Measurements from ENCODE around the gene FHIT.

The FHIT gene

DNA sequence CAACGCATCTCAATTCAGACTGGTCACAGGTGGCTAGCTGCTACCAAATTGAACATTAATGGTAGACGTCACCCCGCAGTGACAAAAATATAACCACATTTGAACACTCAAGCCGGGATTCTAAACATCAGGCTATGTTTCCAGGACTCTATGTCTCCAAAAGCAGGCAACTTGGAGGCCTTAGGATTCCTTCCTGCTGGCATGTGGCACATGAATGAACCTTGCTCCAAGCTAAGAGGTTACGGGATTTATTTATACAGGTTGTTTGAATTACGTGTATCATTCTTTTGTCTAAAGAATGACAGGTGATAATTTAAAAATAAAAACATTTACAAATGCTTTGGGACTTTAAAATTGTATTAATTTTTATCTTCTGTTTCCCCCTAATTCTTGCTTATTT, 1337.0 kb downstream of the FHIT start:
- H2AFZ ChIP-seq (ENCODE audit: low read depth, low read length, severe bottlenecking), result no peak overlapping the region
- no peak overlapping the region for H3K4me3 ChIP-seq (ENCODE audit: insufficient read depth, low read length, poor library complexity, severe bottlenecking)
- H3K36me3 ChIP-seq (ENCODE audit: low read length), result no peaks in the 10 kb centered on the region
- H3K79me2 ChIP-seq (ENCODE audit: insufficient read depth, low read length), result no peaks in the 10 kb centered on the region
- H3K27ac ChIP-seq (ENCODE audit: low read depth, low read length), result no peak overlapping the region
- no peaks in the 10 kb centered on the region for H3K9me2 ChIP-seq (replicated peaks; ENCODE audit: insufficient read depth, low read length)
- no peaks in the 10 kb centered on the region for H3K27me3 ChIP-seq (ENCODE audit: low read length)
- H3K9ac ChIP-seq (ENCODE audit: low read length), result no peak overlapping the region
- H3F3A ChIP-seq (ENCODE audit: insufficient read depth), result no peaks in the 10 kb centered on the region
- no peaks in the 10 kb centered on the region for H4K20me1 ChIP-seq (ENCODE audit: low read depth, low read length)
- TF ChIP-seq CTCF (IDR thresholded peaks at IDR 0.05; ENCODE audit: insufficient read depth, low read length, poor library complexity, severe bottlenecking) (no peak), EZH2phosphoT487 (conservative IDR thresholded peaks at IDR 0.05; ENCODE audit: low read length) (no peak)
- H3K9me3 ChIP-seq (ENCODE audit: insufficient read depth, low read length), result no peaks in the 10 kb centered on the region
- no peak overlapping the region for H3K4me2 ChIP-seq (ENCODE audit: low read depth, low read length, poor library complexity, severe bottlenecking)

DNA sequence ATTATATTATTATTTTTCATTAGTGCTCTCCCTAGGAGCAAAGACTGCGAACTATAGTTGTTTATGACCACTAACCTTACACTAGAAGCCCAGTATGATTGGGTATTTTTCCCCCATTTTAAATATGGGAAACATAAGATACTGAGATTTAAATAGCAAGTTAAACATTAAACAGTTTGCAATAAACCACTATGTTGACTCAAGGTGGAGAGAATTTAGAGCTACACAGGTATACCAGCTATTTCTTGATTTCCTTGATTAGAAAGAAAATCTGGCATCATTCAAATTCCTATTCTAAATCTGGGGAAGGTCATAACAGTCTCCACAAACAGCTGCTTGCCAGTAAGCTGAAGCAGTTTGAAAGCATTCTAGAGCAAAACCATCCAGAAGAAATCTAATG, 1337.6 kb downstream of the FHIT start:
- Histone ChIP-seq H3K79me2 (ENCODE audit: insufficient read depth, low read length) (no peaks in the 10 kb centered on the region), H3F3A (ENCODE audit: insufficient read depth) (no peaks in the 10 kb centered on the region), H3K9me2 (replicated peaks; ENCODE audit: insufficient read depth, low read length) (no peaks in the 10 kb centered on the region), H3K9me3 (ENCODE audit: insufficient read depth, low read length) (no peaks in the 10 kb centered on the region), H3K27me3 (ENCODE audit: low read length) (no peaks in the 10 kb centered on the region), H3K27ac (ENCODE audit: low read depth, low read length) (no peak overlapping the region), H3K4me3 (ENCODE audit: insufficient read depth, low read length, poor library complexity, severe bottlenecking) (no peak overlapping the region), H2AFZ (ENCODE audit: low read depth, low read length, severe bottlenecking) (no peak overlapping the region), H3K36me3 (ENCODE audit: low read length) (no peaks in the 10 kb centered on the region), H4K20me1 (ENCODE audit: low read depth, low read length) (no peaks in the 10 kb centered on the region), H3K4me2 (ENCODE audit: low read depth, low read length, poor library complexity, severe bottlenecking) (no peak overlapping the region), H3K9ac (ENCODE audit: low read length) (no peak overlapping the region)
- TF ChIP-seq CTCF (IDR thresholded peaks at IDR 0.05; ENCODE audit: insufficient read depth, low read length, poor library complexity, severe bottlenecking) (no peak), EZH2phosphoT487 (conservative IDR thresholded peaks at IDR 0.05; ENCODE audit: low read length) (no peak)

DNA sequence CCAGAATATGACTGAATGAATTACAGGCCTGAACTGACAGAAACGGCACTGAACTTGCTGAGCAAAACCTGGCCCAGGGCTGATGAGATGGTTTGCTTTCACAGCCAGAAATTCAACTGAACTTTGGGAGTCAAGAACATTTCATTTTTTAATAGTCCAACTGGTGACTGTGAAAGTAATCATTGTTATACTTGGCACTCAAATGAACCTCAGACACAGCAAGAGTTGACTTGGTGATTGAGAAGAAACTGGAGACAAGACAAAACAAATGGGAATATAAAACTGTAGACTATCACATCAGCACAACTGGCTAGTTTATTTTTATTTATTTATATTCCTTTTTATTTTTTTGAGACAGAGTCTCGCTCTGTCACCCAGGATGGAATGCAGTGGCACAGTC, 1342.6 kb downstream of the FHIT start:
- H3K9me2 ChIP-seq (replicated peaks; ENCODE audit: insufficient read depth, low read length), result no peaks in the 10 kb centered on the region
- no peaks in the 10 kb centered on the region for H3K79me2 ChIP-seq (ENCODE audit: insufficient read depth, low read length)
- no peak for TF ChIP-seq CTCF (IDR thresholded peaks at IDR 0.05; ENCODE audit: insufficient read depth, low read length, poor library complexity, severe bottlenecking)
- TF ChIP-seq EZH2phosphoT487 (conservative IDR thresholded peaks at IDR 0.05; ENCODE audit: low read length), result no peak
- no peaks in the 10 kb centered on the region for H3F3A ChIP-seq (ENCODE audit: insufficient read depth)
- no peaks in the 10 kb centered on the region for H3K36me3 ChIP-seq (ENCODE audit: low read length)
- no peaks in the 10 kb centered on the region for H3K27me3 ChIP-seq (ENCODE audit: low read length)
- no peaks in the 10 kb centered on the region for H3K9me3 ChIP-seq (ENCODE audit: insufficient read depth, low read length)
- H3K4me3 ChIP-seq (ENCODE audit: insufficient read depth, low read length, poor library complexity, severe bottlenecking), result no peak overlapping the region
- no peak overlapping the region for H3K9ac ChIP-seq (ENCODE audit: low read length)
- H2AFZ ChIP-seq (ENCODE audit: low read depth, low read length, severe bottlenecking), result no peak overlapping the region
- H4K20me1 ChIP-seq (ENCODE audit: low read depth, low read length), result no peaks in the 10 kb centered on the region
- H3K27ac ChIP-seq (ENCODE audit: low read depth, low read length), result no peak overlapping the region
- H3K4me2 ChIP-seq (ENCODE audit: low read depth, low read length, poor library complexity, severe bottlenecking), result no peak overlapping the region

DNA sequence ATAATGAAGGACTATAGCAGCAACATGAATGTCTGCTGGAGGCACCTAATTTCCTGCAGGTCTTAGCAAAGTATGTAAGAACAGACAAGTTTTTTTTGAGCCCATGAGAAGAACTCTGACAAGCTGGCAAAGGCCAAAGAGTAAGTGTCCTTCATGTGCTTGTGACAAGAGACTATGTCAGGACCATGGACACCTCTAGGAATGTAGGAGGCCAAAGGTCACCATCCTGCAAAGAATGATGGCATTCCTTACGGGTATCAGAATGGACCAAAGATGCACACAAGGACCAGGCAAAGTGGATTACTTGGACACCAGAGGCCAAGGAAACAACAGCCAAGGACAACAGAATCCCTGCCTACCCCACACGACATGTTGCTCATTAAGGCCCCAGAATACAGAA, 1343.0 kb downstream of the FHIT start:
- H3K9me3 ChIP-seq (ENCODE audit: insufficient read depth, low read length), result no peaks in the 10 kb centered on the region
- no peak overlapping the region for H3K4me2 ChIP-seq (ENCODE audit: low read depth, low read length, poor library complexity, severe bottlenecking)
- no peaks in the 10 kb centered on the region for H3K79me2 ChIP-seq (ENCODE audit: insufficient read depth, low read length)
- H3K9ac ChIP-seq (ENCODE audit: low read length), result no peak overlapping the region
- no peak overlapping the region for H2AFZ ChIP-seq (ENCODE audit: low read depth, low read length, severe bottlenecking)
- no peaks in the 10 kb centered on the region for H4K20me1 ChIP-seq (ENCODE audit: low read depth, low read length)
- no peaks in the 10 kb centered on the region for H3K9me2 ChIP-seq (replicated peaks; ENCODE audit: insufficient read depth, low read length)
- H3K27me3 ChIP-seq (ENCODE audit: low read length), result no peaks in the 10 kb centered on the region
- no peaks in the 10 kb centered on the region for H3F3A ChIP-seq (ENCODE audit: insufficient read depth)
- no peak for TF ChIP-seq EZH2phosphoT487 (conservative IDR thresholded peaks at IDR 0.05; ENCODE audit: low read length)
- TF ChIP-seq CTCF (IDR thresholded peaks at IDR 0.05; ENCODE audit: insufficient read depth, low read length, poor library complexity, severe bottlenecking), result no peak
- no peak overlapping the region for H3K27ac ChIP-seq (ENCODE audit: low read depth, low read length)
- no peak overlapping the region for H3K4me3 ChIP-seq (ENCODE audit: insufficient read depth, low read length, poor library complexity, severe bottlenecking)
- no peaks in the 10 kb centered on the region for H3K36me3 ChIP-seq (ENCODE audit: low read length)
